Retina (tissue), 1 donor: ENCODE measurements around the gene TSSK1B.
A peak's percentile ranks its signal among the peaks of the same experiment; 100 is the strongest.
"Not testable (repeated sequence)": the region's sequence is repeated elsewhere in the genome, so short reads cannot be mapped to it uniquely, and the experiment has no call there.

Source experiments
- DNase-seq: peaks from one replicate; pipeline ENCODE4 v3.0.0-alpha.2; 2016

The TSSK1B gene, protein sequence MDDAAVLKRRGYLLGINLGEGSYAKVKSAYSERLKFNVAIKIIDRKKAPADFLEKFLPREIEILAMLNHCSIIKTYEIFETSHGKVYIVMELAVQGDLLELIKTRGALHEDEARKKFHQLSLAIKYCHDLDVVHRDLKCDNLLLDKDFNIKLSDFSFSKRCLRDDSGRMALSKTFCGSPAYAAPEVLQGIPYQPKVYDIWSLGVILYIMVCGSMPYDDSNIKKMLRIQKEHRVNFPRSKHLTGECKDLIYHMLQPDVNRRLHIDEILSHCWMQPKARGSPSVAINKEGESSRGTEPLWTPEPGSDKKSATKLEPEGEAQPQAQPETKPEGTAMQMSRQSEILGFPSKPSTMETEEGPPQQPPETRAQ

DNA sequence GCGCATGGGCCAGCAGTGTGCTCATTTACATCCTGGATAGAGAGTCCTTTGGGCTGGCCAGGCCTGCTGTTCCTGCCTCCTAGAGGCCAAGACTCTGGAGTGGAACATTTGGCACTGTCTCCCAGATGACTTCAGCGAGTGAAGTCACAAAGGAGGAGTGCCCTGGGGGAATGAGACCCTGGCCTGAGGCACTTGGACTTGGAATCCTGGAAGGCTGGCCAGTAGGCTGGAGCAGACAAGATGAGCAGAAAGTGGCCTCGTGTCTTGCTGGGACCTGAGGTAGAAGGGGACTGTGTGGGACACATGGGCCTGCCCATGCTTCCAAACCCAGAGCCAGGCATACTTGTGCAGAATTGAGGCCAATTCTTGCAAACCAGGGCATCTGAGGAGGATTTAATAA lies at the start of gene TSSK1B:
TSSK1B (minus strand) TSS at position 101 of the 400 bp plus-strand sequence. CDS start 150 bp downstream, outside the sequence.
- no peak for DNase-seq

- no peak for DNase-seq
Observed at GRCh38 chr5:113480243-113480642, 45.5 kb upstream of the TSSK1B start.

DNA sequence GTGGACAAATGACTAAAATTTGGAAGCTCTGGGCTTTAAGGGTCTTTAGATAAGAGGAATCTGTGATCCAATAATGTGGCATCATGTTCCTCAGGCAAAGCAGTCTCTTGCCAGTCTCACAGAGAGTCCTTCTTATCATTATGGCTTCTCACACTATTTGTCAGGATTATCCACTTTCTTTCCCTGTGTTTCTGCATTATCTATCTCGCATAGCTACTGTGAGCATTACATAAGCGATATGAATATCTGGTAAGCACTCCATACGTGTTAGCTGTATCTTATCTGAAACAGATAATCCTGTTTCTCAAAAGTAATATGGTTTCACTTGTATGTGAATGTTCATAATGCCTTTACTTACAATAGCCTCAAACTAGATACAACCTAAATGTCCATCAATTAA lies 43.9 kb upstream of the TSSK1B start:
- DNase-seq, result no peak

- DNase-seq, result no peak
Observed at GRCh38 chr5:113474100-113474728, 39.4 kb upstream of the TSSK1B start.

GRCh38 chr5:113463032-113463431 lies 28.2 kb upstream of the TSSK1B start:
- no peak for DNase-seq

GRCh38 chr5:113457106-113457505 lies 22.3 kb upstream of the TSSK1B start:
- DNase-seq, result not testable (repeated sequence)

- no peak for DNase-seq
Observed at GRCh38 chr5:113452941-113453340, 18.2 kb upstream of the TSSK1B start.

DNA sequence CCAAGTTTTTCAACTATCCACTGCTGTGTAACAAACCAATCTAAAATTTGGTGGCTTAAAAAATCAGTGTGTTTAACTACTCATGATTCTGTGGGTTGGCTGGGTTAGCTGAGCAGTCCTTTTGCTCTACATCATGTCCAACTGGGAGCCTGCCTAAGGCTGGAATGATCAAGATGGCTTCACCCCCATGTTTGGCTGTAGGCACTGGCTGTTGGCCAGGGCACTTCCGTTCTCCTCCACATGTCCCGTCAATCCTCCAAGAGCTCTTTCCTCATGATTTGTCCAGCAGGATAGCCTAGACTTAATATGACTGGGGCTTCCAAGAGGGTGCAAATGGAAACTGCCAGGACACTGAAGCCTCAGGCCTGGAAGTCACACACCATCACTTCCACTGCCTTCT lies 17.0 kb upstream of the TSSK1B start:
- no peak for DNase-seq

DNA sequence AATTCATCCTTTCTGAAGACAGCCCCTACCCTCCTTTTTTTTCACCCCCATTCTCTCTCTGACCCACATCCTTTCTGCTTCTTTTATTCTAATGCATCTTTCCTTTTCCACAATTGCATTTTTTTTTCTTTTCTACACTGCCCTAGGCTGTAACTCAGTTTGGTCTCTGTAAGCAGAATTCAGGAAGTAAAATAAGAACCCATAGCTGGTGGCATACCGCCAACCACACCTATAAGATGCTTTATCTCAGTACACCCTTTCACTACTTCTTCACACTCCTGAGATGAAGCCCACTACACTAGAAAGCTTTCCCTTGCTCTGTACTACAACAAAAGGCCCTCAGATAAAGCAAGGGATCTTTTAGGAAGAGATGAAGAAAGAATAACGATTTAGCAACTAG lies 16.1 kb upstream of the TSSK1B start:
- DNase-seq, result no peak

- no peak for DNase-seq
Observed at GRCh38 chr5:113450462-113450861, 15.7 kb upstream of the TSSK1B start.

DNA sequence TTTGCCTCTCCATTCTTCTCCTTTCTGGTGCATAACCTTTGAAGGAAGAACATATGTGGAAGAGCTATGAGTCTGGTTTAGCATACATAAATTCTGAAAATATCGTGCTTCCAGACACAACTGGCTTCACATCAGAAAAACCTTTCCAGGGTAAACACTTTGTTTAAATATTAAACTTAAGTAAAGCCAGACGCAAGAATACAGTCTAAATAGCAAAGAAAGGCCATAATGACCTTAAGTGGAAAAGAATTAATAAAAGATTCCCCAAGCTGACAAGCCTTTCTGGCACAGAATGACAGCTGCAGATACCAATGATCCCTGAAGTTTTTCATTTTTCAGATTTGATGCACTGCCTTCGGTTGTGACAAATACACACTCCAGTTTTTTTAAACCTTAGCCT lies 13.5 kb upstream of the TSSK1B start:
- DNase-seq, result no peak

DNA sequence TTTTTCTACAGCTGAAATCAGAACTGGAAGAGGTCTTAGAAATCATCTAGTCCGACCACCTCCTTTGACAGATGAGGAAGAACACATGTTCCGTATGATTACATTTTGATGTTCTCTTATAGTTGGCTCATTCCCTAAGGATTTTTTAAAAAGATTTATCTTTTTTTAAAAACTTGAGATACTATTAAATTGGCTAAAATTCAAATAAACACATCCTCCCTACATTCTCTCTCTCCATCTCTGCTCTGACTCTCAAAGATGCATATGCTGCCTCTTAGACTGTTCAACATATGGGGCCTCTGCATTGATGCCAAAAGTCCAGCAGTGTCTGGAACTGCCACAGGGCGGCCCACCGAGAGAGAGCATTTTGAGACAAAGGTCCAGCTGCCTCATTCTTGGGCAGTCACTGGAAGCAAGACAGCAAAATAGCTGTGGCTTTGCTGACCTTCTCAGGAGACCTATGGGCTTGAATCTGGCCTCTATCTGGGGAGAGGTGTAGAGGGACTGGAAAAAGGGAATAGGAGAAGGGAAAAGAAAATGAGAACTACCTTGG lies 12.8 kb upstream of the TSSK1B start:
- peak; percentile 51 for DNase-seq

DNA sequence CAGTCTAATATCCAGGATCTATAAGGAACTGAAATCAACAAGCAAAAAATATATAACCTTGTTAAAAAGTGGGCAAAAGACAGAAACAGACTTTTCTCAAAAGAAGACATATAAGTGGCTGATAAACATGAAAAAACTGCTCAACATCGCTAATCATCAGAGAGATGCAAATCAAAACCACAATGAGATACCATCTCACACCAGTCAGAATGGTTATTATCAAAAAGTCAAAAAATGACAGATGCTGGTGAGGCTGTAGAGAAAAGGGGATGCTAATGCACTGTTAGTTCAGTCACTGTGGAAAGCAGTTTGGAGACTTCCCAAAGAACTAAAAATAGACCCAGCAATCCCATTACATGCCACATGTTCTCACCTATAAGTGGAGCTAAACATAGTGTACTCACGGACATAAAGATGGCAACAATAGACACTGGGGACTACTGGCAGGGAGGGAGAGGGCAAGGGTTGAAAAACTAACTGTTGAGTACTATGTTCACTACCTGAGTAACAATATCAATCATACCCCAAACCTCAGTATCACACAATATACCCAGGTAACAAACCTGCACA lies 11.7 kb upstream of the TSSK1B start:
- DNase-seq, result no peak

GRCh38 chr5:113437111-113437510 lies 2.3 kb upstream of the TSSK1B start:
- no peak for DNase-seq

DNA sequence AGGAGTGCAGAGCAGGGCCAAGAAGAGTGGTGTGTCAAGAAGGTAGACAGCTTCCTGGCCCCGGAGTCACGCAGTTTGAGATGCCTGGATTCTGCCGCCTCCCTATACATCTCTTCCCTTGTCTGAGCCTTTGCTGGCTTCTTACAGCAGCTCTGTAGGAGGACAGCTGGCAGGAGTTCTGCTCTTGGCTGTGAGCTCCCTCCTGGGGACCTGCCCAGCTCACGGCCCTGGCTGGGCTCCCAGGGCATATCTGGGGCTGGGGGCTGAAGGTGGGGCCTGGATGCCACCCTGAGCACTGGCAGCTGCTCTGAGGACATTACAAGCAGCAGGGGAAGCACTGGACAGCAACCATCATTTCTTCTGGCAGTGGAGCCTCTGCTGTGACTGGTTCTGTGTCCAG lies 786 bp upstream of the TSSK1B start:
- no peak for DNase-seq

- DNase-seq, result no peak
Observed at GRCh38 chr5:113433862-113434612, 752 bp downstream of the TSSK1B start.

DNA sequence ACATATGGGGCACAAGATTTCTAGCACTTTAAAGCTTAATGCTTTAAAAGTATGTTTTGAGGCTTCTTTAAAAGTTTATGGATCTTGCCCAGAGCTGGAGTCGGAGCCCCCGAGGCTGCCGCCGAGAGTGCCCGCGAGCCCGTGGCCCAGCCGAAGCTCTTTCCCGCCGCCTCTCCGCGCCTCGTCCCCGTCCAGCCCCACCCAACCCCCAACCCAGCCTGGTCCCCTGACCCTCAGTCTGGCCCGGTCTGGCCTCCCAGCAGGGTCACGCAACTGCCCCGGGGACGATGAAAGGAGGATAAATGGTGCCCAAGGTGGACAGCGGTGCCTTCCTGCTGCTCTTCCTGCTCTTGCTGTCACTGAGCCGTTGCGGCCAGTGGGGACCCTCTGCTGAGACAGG lies 1.7 kb downstream of the TSSK1B start:
- DNase-seq, result no peak

GRCh38 chr5:113427871-113428574 lies 6.8 kb downstream of the TSSK1B start:
- no peak for DNase-seq

DNA sequence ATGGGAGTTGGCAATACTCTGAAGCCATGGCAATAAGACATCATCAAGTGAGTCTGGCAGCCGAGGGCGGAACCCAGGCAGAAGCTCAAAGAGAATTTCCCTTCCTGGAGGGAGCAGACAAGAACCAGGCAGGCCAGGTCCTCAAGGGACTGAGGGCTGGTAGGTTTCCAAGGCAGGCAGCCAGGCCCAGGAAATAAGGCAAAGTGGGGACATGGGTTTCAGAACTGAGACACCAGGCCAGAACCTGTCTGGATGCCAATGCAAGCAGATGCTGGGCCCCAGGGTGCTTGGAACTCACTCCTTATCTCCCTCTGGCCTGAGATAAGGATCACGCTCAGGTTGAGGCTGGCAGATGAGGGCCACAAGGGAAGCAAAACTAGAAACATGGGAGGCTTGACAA lies 8.9 kb downstream of the TSSK1B start:
- DNase-seq, result no peak

DNA sequence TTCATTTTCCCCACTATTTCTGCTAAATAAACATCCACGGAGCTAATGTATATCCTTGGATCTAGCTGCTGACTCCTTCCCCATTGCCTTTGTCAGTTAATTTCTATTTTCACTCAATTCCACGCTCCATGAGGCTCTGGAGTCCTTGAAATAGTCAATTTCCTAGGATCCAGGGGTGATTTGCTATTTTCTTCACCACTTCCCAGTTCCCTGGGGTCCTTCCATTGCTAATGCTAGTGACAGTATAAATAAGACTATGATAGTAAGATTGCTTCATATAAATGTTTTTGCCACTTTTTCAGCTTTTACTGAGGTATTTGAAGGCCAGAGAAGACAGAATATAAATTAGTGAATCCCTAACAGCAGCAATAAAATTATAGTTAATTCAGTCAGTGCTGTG lies 13.1 kb downstream of the TSSK1B start:
- DNase-seq, result peak; percentile 11

GRCh38 chr5:113405530-113405929 lies 29.3 kb downstream of the TSSK1B start:
- no peak for DNase-seq

DNA sequence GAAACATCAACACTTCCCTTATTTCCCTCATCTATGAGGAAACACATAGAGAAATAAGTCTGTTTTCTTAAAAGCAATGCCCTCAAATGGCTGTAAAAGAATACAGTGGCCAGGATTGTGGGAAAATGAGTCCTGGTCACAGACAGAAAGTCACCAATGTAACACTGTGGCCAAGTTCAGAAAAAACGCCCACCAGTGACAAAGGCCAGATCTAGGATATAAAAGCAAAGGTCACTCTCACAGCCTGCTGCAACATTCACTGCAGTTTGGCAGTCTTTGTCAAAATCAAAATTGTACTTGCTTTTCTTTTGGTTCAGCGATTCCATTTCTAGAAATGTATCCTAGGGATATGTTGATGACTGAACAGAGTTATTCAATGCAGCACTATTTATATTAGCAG lies 30.5 kb downstream of the TSSK1B start:
- no peak for DNase-seq

DNA sequence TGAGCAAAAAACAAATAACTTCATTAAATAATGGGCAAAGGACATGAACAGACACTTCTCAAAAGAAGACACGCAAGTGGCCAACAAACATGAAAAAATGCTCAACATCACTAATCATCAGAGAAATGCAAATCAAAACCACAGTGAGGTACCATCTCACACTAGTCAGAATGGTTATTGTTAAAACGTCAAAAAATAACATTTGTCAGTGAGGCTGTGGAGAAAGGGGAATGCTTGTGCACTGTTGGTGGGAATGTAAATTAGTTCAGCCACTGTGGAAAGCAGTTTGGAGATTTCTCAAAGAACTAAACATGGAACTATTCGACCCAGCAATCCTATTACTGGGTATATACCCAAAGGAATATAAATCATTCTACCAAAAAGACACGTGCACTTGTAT lies 36.8 kb downstream of the TSSK1B start:
- not testable (repeated sequence) for DNase-seq
